GM13976 (cell line): ENCODE results near the gene PLPPR1.

Experiments used
- DNase-seq: peaks from one replicate; pipeline ENCODE4 v3.0.0; 2012; ENCODE audit warnings: low spot score
- CTCF ChIP-seq: IDR thresholded peaks from 2 replicates; pipeline ENCODE4 v1.5.1; 2012; ENCODE audit warnings: borderline replicate concordance, mild to moderate bottlenecking; ENCODE audit not compliant: insufficient read depth; ENCODE audit errors: extremely low read depth, missing control alignments, control extremely low read depth
- in situ Hi-C: fragments of 300-500 bp; cut with MboI; formaldehyde crosslinking; loops from one replicate; pipeline ENCODE4 v1.12.0; 2022; ENCODE audit warnings: low sequenced_read_pairs, mixed read lengths, inconsistent platforms; ENCODE audit not compliant: unreplicated experiment

The PLPPR1 gene

GRCh38 chr9:101028346-101029314, at the start of gene PLPPR1:
Gene PLPPR1 (plus strand): TSS chr9:101028727.
- TF ChIP-seq CTCF = no peak
- DNase-seq = peak; percentile 28
- in situ Hi-C loops = no loop called here

GRCh38 chr9:100989731-100990130, 38.8 kb upstream of the PLPPR1 start:
- in situ Hi-C loops = no loop called here
- DNase-seq = no peak
- no peak for TF ChIP-seq CTCF

GRCh38 chr9:100990605-100991381, 37.7 kb upstream of the PLPPR1 start:
- TF ChIP-seq CTCF = no peak
- no peak for DNase-seq
- in situ Hi-C loops = no loop called here

GRCh38 chr9:100992632-100993031, 35.9 kb upstream of the PLPPR1 start:
- in situ Hi-C loops = no loop called here
- no peak for TF ChIP-seq CTCF

GRCh38 chr9:100999906-101000544, 28.5 kb upstream of the PLPPR1 start:
- in situ Hi-C loops = no loop called here
- no peak for DNase-seq
- TF ChIP-seq CTCF = no peak

More at GRCh38 chr9:100992632-100993031, 35.9 kb upstream of the PLPPR1 start:
- no peak for DNase-seq

- in situ Hi-C loops = no loop called here
- no peak for TF ChIP-seq CTCF
- no peak for DNase-seq
Observed at GRCh38 chr9:101005246-101005645, 23.3 kb upstream of the PLPPR1 start.
